ENCODE results near the gene MAF.

The MAF gene

GRCh38 chr16:79610771-79611170 lies 10.2 kb upstream of the MAF start:
- FAIRE-seq (no peak), DNase-seq (ENCODE audit: insufficient read length) (no peak)
- no peak for TF ChIP-seq TAF1 (IDR thresholded peaks at IDR 0.05; ENCODE audit: borderline replicate concordance, low read depth, low read length)
- TF ChIP-seq POLR2AphosphoS5 (IDR thresholded peaks at IDR 0.05; ENCODE audit: low read depth, low read length), result no peak
- no peak for TF ChIP-seq POLR2A (IDR thresholded peaks at IDR 0.05; ENCODE audit: low read depth, low read length)

GRCh38 chr16:79609861-79610260 lies 9.3 kb upstream of the MAF start:
- FAIRE-seq (no peak), DNase-seq (ENCODE audit: insufficient read length) (no peak)
- TF ChIP-seq TAF1 (IDR thresholded peaks at IDR 0.05; ENCODE audit: borderline replicate concordance, low read depth, low read length) (no peak), POLR2A (IDR thresholded peaks at IDR 0.05; ENCODE audit: low read depth, low read length) (no peak), POLR2AphosphoS5 (IDR thresholded peaks at IDR 0.05; ENCODE audit: low read depth, low read length) (no peak)

- DNase-seq (ENCODE audit: insufficient read length) (no peak), FAIRE-seq (no peak)
- no peak for TF ChIP-seq POLR2AphosphoS5 (IDR thresholded peaks at IDR 0.05; ENCODE audit: low read depth, low read length)
- TF ChIP-seq POLR2A (IDR thresholded peaks at IDR 0.05; ENCODE audit: low read depth, low read length), result no peak
These were observed 8.4 kb upstream of the MAF start for GRCh38 chr16:79608976-79609375.

GRCh38 chr16:79607587-79607986 lies 7.0 kb upstream of the MAF start:
- FAIRE-seq, result no peak
- TF ChIP-seq POLR2AphosphoS5 (IDR thresholded peaks at IDR 0.05; ENCODE audit: low read depth, low read length) (no peak), TAF1 (IDR thresholded peaks at IDR 0.05; ENCODE audit: borderline replicate concordance, low read depth, low read length) (no peak), POLR2A (IDR thresholded peaks at IDR 0.05; ENCODE audit: low read depth, low read length) (no peak)
- no peak for DNase-seq (ENCODE audit: insufficient read length)

GRCh38 chr16:79605999-79606398 lies 5.5 kb upstream of the MAF start:
- TF ChIP-seq TAF1 (IDR thresholded peaks at IDR 0.05; ENCODE audit: borderline replicate concordance, low read depth, low read length) (no peak), POLR2AphosphoS5 (IDR thresholded peaks at IDR 0.05; ENCODE audit: low read depth, low read length) (no peak), POLR2A (IDR thresholded peaks at IDR 0.05; ENCODE audit: low read depth, low read length) (no peak)
- DNase-seq (ENCODE audit: insufficient read length), result no peak
- peak; percentile 72 for FAIRE-seq

GRCh38 chr16:79603055-79603454 lies 2.5 kb upstream of the MAF start:
- TF ChIP-seq POLR2AphosphoS5 (IDR thresholded peaks at IDR 0.05; ENCODE audit: low read depth, low read length) (no peak), TAF1 (IDR thresholded peaks at IDR 0.05; ENCODE audit: borderline replicate concordance, low read depth, low read length) (no peak), POLR2A (IDR thresholded peaks at IDR 0.05; ENCODE audit: low read depth, low read length) (no peak)
- no peak for DNase-seq (ENCODE audit: insufficient read length)
- no peak for FAIRE-seq

GRCh38 chr16:79602628-79603014 lies 2.1 kb upstream of the MAF start:
- TF ChIP-seq TAF1 (IDR thresholded peaks at IDR 0.05; ENCODE audit: borderline replicate concordance, low read depth, low read length), result no peak
- no peak for TF ChIP-seq POLR2A (IDR thresholded peaks at IDR 0.05; ENCODE audit: low read depth, low read length)
- TF ChIP-seq POLR2AphosphoS5 (IDR thresholded peaks at IDR 0.05; ENCODE audit: low read depth, low read length), result no peak
- DNase-seq (ENCODE audit: insufficient read length), result no peak
- FAIRE-seq, result no peak

- DNase-seq (ENCODE audit: insufficient read length) (no peak), FAIRE-seq (peak; percentile 89)
- TF ChIP-seq POLR2AphosphoS5 (IDR thresholded peaks at IDR 0.05; ENCODE audit: low read depth, low read length) (no peak), TAF1 (IDR thresholded peaks at IDR 0.05; ENCODE audit: borderline replicate concordance, low read depth, low read length) (no peak), POLR2A (IDR thresholded peaks at IDR 0.05; ENCODE audit: low read depth, low read length) (no peak)
These were observed 1.5 kb upstream of the MAF start for GRCh38 chr16:79601931-79602627.

- DNase-seq (ENCODE audit: insufficient read length) (no peak), FAIRE-seq (no peak)
- TF ChIP-seq TAF1 (IDR thresholded peaks at IDR 0.05; ENCODE audit: borderline replicate concordance, low read depth, low read length), result no peak
- no peak for TF ChIP-seq POLR2A (IDR thresholded peaks at IDR 0.05; ENCODE audit: low read depth, low read length)
- no peak for TF ChIP-seq POLR2AphosphoS5 (IDR thresholded peaks at IDR 0.05; ENCODE audit: low read depth, low read length)
These were observed 774 bp upstream of the MAF start for GRCh38 chr16:79601092-79601930.

- FAIRE-seq, result no peak
- TF ChIP-seq POLR2A (IDR thresholded peaks at IDR 0.05; ENCODE audit: low read depth, low read length), result no peak
- no peak for TF ChIP-seq POLR2AphosphoS5 (IDR thresholded peaks at IDR 0.05; ENCODE audit: low read depth, low read length)
- no peak for TF ChIP-seq TAF1 (IDR thresholded peaks at IDR 0.05; ENCODE audit: borderline replicate concordance, low read depth, low read length)
These were observed 500 bp downstream of the MAF start for GRCh38 chr16:79599837-79600637.

GRCh38 chr16:79599256-79599836 lies 1.2 kb downstream of the MAF start:
- TF ChIP-seq TAF1 (IDR thresholded peaks at IDR 0.05; ENCODE audit: borderline replicate concordance, low read depth, low read length), result no peak
- TF ChIP-seq POLR2A (IDR thresholded peaks at IDR 0.05; ENCODE audit: low read depth, low read length), result no peak
- DNase-seq (ENCODE audit: insufficient read length), result no peak
- no peak for FAIRE-seq

More at GRCh38 chr16:79599837-79600637, 500 bp downstream of the MAF start:
- DNase-seq (ENCODE audit: insufficient read length), result no peak

Data from GM12892 (cell line).